Fibroblast of skin of abdomen (primary cell): ENCODE measurements around the gene SH2D7.
A peak's percentile ranks its signal among the peaks of the same experiment; 100 is the strongest.

Experiments
- DNase-seq: peaks from one replicate; pipeline ENCODE4 v3.0.0-alpha.2; 2013

The SH2D7 gene

GRCh38 chr15:78104566-78105475 lies 12.5 kb downstream of the SH2D7 start:
- DNase-seq = no peak

DNA sequence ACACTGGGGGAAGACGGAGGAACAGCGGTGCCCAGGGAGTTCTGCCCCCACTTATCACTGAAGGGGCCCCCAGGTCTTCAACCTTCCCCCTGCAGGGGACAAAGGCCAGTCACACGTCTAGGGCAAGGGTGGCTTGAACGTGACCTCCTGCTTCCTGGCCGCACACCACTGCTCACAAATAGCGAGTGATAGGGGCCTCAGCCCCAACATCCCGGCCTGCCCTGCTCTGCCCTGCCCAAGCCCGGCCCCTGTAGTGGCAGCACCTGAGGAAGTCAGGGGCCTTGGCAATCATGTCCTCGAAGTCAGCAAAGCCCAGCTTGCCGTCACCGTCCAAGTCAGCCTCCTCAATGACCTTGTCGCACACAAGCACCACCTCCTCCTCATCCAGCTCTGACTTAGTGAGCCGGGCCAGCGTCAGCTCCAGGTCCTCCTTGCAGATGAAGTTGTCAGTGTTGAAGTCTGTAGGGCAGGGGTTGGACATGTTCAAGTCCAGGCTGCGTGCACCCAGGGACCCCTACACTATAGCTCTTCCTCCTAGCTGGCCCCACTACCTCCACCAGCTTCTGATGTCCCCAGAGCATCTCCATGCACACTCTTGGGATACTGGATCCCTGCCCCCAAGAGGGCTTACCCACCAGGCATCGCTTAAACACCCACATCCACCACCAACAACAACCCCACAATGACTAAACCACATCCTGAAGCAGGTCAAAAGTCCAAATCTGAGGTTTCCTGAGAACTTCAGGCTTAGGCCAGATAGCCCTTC lies 13.3 kb downstream of the SH2D7 start:
- DNase-seq = no peak

DNA sequence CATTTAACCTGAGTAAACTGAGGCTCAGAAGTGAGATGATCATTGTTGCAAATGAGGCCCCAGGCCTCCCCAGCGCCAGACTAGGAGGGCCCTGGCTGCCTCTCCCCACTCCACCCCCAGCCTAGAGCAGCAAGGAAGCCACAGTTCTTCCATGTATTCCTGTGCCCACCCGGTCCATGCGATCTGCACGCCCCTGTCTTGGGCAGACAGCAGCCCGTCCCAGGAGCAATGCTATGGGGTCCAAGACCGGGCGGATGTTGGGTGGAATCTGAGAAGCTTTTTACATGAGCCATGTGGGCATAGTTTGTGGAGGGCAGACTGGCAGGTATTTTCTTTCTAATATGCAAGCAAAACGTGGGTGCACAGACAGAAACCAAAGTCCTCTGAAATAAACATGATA lies 15.1 kb downstream of the SH2D7 start:
- no peak for DNase-seq

DNA sequence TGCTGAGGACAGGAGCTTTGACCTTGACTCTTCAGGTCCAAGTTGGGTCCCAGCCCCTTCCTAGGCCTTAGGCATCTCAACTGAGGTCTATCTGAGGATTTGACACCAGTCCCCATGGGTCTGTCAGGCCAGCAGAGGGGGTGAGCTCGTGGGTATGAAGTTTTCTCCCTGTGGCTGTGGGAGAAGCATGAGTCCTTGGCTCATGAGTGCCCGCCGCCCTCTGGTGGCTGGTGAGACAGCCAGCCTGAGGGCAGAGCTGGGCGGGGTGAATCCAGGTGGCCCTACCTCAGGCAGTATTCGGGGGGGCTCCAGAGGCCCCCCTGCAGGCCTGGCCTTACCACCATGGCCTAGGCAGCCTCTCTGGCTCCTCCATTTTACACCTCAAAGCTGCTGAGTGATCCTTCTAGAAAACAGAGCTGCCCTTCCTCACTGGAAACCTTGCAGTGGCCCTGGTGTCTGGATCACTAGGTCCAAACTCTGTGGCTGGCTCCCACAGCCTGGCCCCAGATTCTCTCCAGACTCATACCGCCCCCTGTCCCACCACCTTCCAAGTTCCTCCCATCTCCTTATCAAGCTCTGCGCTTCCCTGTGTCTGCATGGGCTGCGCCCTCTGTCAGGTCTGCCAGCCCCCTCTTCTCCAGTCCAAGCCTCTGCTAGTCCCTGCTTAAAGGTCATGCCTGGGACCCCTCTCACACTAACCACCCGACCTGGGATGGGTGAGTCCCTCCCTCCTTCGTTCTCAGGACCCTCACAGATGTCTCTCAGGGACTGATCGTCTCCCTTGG lies 16.1 kb downstream of the SH2D7 start:
- peak; percentile 82 for DNase-seq

GRCh38 chr15:78109156-78109555 lies 16.8 kb downstream of the SH2D7 start:
- no peak for DNase-seq

- DNase-seq = no peak
Observed at GRCh38 chr15:78110096-78110495, 17.7 kb downstream of the SH2D7 start.

DNA sequence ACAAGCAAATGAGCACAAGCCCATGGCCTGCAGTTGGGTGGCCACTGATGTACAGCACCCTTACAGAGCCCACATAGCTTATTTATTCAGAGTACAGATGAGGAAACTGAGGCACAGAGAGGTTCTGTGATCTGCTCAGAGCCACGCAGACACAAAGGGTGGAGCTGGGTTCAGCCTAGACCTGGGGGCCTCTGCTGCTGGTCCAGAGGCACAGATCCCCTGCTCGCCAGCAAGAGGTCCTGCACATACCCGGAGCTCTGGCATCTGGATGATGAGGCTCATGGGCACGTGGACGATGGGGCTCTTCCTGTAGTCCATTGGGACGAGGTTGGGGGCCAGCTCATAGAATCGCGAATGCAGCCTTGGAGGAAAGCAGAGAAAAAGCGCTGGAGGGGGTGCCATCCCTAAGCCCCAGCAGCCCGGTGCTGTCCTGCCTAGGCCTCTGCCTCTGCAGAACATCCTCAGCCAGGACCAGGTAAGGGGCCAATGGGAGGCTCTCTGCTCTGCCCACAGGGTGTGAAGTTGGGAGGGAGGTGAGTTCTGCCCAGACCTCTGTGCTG lies 18.6 kb downstream of the SH2D7 start:
- DNase-seq = no peak

GRCh38 chr15:78111788-78112187 lies 19.4 kb downstream of the SH2D7 start:
- DNase-seq = no peak

DNA sequence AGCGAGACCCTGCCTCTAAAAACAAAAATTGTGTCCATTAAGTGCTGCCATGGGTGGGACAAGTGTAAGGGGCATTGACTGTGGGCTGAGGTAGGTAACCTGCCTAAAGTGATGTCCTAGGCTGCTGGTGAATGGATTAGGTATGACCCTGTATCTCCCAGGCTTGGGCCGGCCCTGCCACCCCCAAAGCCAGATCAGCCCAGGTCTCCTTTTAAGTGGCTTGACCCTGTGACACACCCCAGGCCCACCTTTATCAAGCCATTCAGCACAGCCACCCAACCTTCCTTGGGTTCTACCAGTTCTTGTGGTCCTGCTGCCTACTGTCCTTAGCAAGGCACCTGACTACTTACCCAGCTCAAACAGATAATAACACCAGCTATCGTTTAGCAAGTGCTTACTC lies 20.2 kb downstream of the SH2D7 start:
- no peak for DNase-seq

DNA sequence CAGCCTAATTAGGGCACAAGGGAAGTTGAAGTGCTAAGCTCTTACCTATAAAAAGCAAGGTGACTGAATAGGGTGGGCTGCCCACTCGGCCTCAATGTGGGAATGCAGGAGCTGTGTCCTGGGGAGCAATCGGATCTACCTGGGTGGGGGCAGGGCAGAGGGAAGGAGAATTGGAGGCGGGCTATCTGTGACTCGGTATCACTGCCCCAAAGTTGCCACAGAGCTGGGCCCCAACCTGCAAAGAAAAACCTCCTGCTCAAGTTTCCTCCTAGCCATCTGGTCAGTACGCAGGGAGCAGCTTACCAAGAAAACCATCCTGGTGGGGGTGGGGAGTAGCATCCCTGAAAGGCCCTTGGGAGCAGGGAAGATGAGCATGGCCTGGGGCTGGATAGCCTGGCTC lies 28.2 kb downstream of the SH2D7 start:
- no peak for DNase-seq

DNA sequence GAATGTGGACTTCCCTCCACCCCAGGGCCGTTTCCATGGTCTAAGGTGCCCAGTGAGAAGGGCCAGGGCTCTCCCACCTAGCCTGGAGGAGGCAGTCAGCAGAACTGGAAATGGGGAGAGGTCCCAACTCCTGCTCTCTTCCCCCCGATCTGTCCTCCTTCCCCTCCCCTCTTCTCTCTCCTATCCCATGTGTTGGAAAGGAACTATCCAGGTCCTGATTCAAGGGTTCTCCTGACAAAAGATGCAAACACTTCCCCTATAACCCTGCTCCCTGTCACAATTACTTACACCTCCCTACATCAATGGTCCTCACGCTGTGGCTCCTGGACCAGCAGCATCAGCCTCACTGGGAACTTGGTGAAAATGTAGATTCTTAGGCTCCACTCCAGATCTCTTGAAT lies 32.9 kb downstream of the SH2D7 start:
- DNase-seq = no peak

DNA sequence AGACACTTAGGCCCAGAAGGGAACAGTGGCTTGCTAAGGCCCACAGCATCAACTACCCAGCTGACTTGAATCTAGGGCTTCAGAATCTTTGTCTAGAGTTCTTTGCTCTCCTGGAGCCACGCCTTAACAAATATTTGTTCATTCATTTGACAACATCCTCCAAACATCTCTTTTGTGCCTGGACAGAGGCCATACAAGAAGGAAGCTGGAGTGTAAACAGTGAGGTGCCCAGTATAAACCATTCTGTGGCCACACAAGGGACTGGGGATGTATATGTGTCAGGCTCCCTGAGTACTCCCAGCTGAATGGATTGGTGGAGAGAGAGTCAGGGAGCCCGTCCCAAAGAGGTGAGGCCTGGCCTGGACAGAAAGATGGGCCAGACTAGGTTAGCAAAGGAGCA lies 35.5 kb downstream of the SH2D7 start:
- no peak for DNase-seq

DNA sequence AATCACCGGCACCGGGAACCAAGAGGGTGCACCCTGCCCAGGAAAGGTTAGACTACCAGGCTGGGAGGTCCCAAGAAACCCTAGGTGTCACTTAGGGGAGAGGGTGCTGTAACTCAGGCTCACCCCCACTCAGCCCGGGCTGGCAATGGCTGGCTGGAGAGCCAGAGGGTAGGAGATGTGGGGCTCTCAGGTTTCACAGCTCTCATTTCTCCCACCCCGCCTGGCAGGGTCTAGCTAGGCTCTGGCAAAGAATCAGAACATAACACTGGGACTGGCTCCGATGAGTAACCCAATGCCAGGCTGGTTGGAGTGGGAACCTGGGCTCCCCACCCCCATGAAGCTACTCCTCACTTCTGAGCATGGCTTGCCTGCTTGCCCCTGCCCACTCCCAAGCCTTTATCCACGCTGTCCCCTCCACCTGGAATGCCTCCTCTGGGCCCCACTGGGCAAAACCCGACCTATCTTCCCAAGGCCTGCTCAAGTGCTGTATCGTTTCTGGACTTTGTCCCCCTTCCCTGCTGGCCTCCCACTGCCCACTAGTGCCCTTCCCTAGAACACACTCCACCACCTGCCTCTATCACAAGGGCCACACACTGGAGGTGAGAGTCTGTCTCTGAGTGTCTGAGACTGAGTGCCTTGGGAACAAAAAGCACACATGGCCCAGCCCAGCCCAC lies 36.9 kb downstream of the SH2D7 start:
- no peak for DNase-seq

GRCh38 chr15:78129751-78130287 lies 37.5 kb downstream of the SH2D7 start:
- no peak for DNase-seq

DNA sequence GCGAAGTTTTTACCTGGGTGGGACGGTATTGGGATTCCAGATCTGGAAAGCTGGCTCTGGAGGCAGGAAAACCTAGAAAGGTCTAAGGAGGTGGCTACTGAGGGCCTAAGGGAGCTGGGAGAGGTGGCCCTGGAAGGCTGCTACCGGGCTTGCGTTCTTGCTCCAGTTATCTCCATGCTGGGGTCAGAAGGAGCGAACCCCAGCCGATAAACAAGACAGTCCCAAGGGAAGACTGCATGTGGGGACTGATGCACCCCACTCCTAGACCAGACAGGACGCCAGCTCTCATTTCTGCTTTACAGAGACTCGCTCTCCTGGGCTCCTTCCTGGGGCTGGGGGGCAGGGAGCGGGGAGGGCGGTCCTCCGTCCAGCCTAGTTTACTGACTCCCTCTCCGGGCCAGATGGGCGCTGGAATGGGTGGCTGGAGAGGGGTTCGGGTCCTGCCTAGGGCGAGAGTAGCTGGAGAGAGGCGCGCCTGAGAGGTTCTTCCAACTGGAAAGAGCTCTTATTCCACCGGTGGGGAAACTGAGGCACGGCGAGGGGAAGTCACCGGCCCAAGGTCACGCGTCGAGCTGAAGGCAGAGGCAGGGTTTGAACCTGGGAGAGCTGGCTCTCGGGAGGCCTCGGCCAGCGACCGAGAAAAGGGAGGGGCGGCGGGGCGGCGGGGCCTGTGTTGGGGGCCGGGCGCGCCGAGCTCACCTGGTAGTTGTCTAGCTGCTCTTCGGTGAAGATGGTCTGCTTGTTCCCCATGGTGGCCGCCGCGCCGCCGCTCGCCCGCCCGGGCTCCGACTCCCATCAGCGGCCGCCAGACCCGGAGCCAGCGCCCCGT lies 38.3 kb downstream of the SH2D7 start:
- DNase-seq = no peak

DNA sequence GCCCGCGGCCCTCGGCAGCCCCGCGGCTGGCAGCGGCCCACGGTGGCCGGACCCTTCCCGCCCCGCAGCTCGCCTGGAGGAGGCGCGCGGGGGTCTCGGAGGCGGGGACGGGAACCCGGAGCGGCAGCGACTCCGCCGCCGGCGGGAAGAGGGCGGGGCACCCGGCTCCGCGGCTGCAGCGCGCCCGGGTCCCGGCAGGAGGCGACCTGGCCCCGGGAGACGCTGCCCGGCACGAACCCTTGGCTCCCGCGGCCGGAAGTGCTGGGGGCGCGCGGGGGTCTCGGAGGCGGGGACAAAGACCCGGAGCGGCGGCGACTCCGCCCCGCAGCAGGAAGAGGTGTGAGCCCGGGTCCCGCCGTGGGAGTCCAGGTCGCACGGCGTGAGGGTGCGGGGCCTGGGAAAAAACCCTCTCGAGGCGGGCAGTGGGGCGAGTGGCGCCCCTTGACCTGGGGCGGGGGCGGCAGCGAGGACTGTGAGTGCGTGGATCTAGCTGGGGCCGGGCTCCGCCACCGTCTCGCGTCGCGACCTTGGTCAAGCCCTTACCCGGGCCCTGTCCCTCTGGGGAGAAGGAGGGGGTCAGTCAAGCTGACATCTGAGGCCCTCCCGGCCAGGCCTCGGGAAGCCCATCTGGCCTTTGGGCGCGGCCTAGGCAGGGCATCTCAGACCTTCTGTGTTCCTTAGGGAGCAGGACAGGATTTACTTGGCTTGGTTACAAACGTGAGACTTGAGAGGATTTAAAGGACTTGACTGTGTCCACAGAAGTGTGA lies 39.1 kb downstream of the SH2D7 start, which contains the start of gene CIB2:
Gene CIB2, minus strand, starts transcription at position 151 of the 767 bp plus-strand sequence. CDS start 230 bp downstream, outside the sequence.
- peak; percentile 77 for DNase-seq

DNA sequence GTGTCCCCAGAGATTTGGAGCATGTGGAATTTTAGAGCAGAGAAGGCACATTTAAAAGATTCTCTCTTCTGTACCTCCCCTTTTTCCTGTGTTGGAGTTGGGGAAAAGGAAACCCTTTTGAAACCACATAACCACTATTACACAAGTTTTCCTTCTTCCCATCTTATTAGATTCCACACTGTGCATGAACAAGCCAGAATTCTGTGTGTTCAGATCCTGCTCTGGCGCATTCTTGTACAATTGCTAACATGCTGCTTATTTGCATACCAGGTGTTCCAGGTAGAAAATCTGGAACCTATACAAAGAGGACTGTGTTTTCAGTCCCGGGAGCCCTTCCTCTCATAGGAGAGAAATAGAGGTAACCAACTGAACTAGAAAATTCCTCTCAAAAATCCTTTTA lies 41.4 kb downstream of the SH2D7 start:
- DNase-seq = no peak

DNA sequence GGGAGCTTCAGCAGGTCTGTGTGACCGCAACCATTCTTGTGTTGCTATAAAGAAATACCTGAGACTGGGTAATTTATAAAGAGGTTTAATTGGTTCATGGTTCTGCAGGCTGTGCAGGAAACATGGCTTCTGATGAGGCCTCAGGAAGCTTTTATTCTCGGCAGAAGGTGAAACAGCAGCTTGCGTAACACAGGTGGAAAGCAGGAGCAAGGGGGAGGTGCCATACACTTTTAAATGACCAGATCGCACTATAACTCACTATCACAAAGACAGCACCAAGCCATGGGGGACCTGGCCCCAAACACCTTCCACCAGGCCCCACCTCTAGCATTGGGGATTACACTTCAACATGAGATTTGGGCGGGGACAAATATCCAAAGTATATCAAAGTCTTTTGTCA lies 47.2 kb downstream of the SH2D7 start:
- DNase-seq = no peak

- no peak for DNase-seq
Observed at GRCh38 chr15:78140292-78140691, 47.9 kb downstream of the SH2D7 start.

DNA sequence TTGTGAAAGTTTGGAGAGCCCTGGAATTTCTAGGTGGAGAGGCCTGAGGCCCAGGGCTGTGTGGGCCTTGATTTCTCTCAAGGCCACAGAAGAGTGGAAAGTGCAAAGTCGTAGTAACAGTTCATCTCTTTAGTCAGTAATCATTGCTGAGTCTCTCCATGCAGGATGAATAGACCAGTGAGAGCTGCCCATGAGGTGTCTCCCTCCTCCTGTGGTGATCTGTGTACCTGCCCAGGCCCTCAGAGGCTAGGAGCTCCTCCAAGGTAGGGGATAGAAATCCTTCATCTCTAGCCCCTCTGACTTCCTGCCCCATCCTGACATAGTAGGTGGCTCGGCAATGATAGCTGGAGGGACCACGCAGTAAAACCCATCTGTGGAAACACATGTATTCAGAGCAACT lies 50.0 kb downstream of the SH2D7 start:
- DNase-seq = no peak
